Breast epithelium (tissue), 4 donors: ENCODE measurements around the gene CLTRN. TPM values are rescaled to one million over a fixed set of nuclear protein-coding genes. Genes with fewer than 3 reads are reported as not detected.
"Not testable (repeated sequence)": the region's sequence is repeated elsewhere in the genome, so short reads cannot be mapped to it uniquely, and the experiment has no call there.

Experiments
- DNase-seq, 2 donors: peaks; one replicate each; pipeline ENCODE4 v3.0.0-alpha.2; 2019; ENCODE audit warnings: low spot score in 2 of 2
- H3K27ac ChIP-seq, 2 donors: fragments of 200-600 bp; sonication (generic) in 1 of 2; one replicate each; pipeline ENCODE4 v1.5.1; 2016 to 2019; ENCODE audit warnings: mild to moderate bottlenecking in 1 of 2
- H3K27me3 ChIP-seq, 2 donors: fragments of 200-600 bp; sonication (generic) in 1 of 2; one replicate each; pipeline versions ENCODE4 v1.5.1 to v1.6.0; 2017 to 2019; ENCODE audit warnings: control low read depth in 1 of 2, mild to moderate bottlenecking in 1 of 2
- H3K36me3 ChIP-seq: fragments of 200-600 bp; one replicate; pipeline ENCODE4 v1.5.1; 2019
- H3K4me1 ChIP-seq, 2 donors: fragments of 200-600 bp; sonication (generic); one replicate each; pipeline ENCODE4 v1.5.1; 2016 to 2019; ENCODE audit warnings: control low read depth in 1 of 2
- H3K4me3 ChIP-seq, 3 donors: fragments of 200-600 bp; sonication (generic); 1 replicate in 2 of 3; 2 replicates in 1 of 3; pipeline ENCODE4 v1.5.1; 2016 to 2019; ENCODE audit warnings: mild to moderate bottlenecking in 3 of 3, moderate library complexity in 2 of 3
- H3K9me3 ChIP-seq, 2 donors: fragments of 200-600 bp; sonication (generic) in 1 of 2; one replicate each; pipeline ENCODE4 v1.5.1; 2016 to 2019; ENCODE audit warnings: control low read depth in 1 of 2
- POLR2A ChIP-seq: fragments of 450-650 bp; IDR thresholded peaks from one replicate; pipeline ENCODE4 v1.6.1; 2016; ENCODE audit warnings: antibody characterized with exemption, mild to moderate bottlenecking, moderate library complexity
- POLR2AphosphoS5 ChIP-seq, 3 donors: sonication (generic); formaldehyde crosslinking; IDR thresholded peaks; one replicate each; pipeline ENCODE4 v1.6.1; 2017; ENCODE audit warnings: antibody characterized with exemption in 3 of 3
- intact Hi-C: fragments of 100-400 bp; cut with DNase I; formaldehyde crosslinking; loops from one replicate; pipeline ENCODE4 v1.15.1; 2023; ENCODE audit warnings: low total_unique reads
- total RNA-seq, 3 donors: library from RNA; depleted of rRNA; stranded (reverse); fragments of >200 nt; gene quantifications; one replicate each; pipeline ENCODE4 v1.1.0, GENCODE V29; 2016
- TF ChIP-seq, protein P1 (sequence below), 3 donors: fragments of 450-650 bp; IDR thresholded peaks; one replicate each; pipeline ENCODE4 v1.5.1; 2016 to 2017; ENCODE audit warnings: antibody characterized with exemption in 3 of 3, mild to moderate bottlenecking in 3 of 3, moderate library complexity in 3 of 3

The CLTRN gene, protein sequence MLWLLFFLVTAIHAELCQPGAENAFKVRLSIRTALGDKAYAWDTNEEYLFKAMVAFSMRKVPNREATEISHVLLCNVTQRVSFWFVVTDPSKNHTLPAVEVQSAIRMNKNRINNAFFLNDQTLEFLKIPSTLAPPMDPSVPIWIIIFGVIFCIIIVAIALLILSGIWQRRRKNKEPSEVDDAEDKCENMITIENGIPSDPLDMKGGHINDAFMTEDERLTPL
- under 1 TPM in 2 of 3 donors, not detected in 1; 0.59 to 0.98 TPM for total RNA-seq

DNA sequence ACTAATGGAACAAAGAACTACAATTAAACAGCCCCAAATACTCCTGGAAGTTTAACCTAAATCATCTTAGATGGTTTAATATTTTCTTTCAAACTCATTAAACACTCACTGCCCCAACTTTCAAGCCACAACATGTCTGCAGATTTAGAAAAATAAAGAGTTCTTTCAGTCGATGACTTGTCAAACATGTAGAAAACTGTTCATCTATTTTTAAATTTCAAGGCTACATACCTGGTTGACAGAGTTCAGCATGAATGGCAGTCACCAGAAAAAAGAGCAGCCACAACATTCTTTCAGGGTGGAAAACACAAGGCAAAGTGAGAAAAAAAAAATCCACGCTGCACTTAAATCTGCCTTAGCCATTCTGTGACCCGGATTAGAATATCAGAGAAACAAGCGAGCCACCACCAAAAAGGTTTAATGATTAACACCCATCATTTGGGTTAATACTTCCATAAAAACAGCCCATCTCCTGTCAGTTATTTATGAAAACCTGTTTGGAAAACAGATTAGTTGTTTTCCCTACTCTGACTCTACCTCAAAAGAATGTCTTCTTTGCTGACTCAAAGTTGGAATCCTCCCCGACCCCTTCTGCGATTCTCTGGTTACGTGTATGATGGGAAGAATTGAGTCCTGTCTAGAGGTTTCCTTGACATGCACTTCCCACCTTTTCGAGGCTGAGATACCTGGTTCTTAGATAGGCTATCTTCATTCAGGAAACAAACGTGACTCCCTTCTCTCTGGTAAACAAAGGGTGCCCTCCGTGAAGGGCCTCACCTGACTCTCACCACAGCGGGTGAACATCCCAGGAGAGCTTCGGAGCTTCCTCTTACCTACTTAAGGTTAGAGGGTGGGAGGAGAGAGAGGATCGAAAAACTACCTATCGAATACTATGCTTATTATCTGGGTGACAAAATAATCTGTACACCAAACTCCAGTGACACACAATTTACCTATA, at the start of gene CLTRN:
Gene CLTRN, minus strand, starts transcription at position 319 of the 958 bp plus-strand sequence. Its CDS starts 30 bp downstream, at position 289.
- Histone ChIP-seq H3K36me3 (no peaks in the 10 kb centered on the region), H3K4me3 (no peak within 1 kb of the TSS), H3K9me3 (no peaks in the 10 kb centered on the region), H3K27ac (no peak within 1 kb of the TSS), H3K4me1 (no peaks in the 10 kb centered on the region), H3K27me3 (peaks cover 0 to 58% of the 10 kb centered on the region in 2 donors)
- intact Hi-C loops = no loop called here
- DNase-seq = no peak
- TF ChIP-seq, protein P1, sequence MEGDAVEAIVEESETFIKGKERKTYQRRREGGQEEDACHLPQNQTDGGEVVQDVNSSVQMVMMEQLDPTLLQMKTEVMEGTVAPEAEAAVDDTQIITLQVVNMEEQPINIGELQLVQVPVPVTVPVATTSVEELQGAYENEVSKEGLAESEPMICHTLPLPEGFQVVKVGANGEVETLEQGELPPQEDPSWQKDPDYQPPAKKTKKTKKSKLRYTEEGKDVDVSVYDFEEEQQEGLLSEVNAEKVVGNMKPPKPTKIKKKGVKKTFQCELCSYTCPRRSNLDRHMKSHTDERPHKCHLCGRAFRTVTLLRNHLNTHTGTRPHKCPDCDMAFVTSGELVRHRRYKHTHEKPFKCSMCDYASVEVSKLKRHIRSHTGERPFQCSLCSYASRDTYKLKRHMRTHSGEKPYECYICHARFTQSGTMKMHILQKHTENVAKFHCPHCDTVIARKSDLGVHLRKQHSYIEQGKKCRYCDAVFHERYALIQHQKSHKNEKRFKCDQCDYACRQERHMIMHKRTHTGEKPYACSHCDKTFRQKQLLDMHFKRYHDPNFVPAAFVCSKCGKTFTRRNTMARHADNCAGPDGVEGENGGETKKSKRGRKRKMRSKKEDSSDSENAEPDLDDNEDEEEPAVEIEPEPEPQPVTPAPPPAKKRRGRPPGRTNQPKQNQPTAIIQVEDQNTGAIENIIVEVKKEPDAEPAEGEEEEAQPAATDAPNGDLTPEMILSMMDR (IDR thresholded peaks at IDR 0.05) = no peak
- TF ChIP-seq POLR2AphosphoS5 (IDR thresholded peaks at IDR 0.05) (no peak), POLR2A (no peak)

DNA sequence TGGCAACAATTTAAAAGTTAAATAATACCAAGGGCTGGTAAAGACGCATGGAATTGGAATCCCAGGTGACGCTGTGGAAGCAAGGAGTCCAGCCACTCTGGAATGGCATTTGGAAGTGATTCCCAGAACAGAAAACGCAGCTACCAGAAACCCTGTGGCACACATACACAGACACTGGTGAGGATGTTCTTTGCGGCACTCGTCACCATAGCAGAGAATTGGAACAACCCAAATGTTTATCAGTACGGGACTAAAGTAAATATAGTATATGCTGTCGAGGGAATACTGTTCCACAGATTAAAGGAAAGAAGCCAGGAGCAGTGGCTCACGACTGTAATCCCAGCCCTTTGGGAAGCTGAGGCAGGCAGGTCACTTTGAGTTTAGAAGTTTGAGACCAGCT, 39.7 kb upstream of the CLTRN start:
- H3K36me3 ChIP-seq, H3K27ac ChIP-seq, H3K9me3 ChIP-seq, H3K4me1 ChIP-seq, DNase-seq, H3K27me3 ChIP-seq, intact Hi-C loops, H3K4me3 ChIP-seq: not testable (repeated sequence)

GRCh38 chrX:15703809-15704208, 39.2 kb upstream of the CLTRN start:
- DNase-seq, H3K4me1 ChIP-seq, intact Hi-C loops, H3K27ac ChIP-seq, H3K27me3 ChIP-seq, H3K4me3 ChIP-seq, H3K9me3 ChIP-seq, H3K36me3 ChIP-seq: not testable (repeated sequence)

- Histone ChIP-seq H3K4me3 (no peak overlapping the region), H3K4me1 (no peaks in the 10 kb centered on the region), H3K27ac (no peak overlapping the region), H3K36me3 (no peaks in the 10 kb centered on the region), H3K27me3 (no peaks in the 10 kb centered on the region), H3K9me3 (no peaks in the 10 kb centered on the region)
- intact Hi-C loops = no loop called here
- TF ChIP-seq POLR2A (no peak), POLR2AphosphoS5 (IDR thresholded peaks at IDR 0.05) (no peak)
- TF ChIP-seq, protein P1 (IDR thresholded peaks at IDR 0.05) = no peak
- DNase-seq = no peak
Measured at GRCh38 chrX:15702488-15703371, 38.1 kb upstream of the CLTRN start.

- Histone ChIP-seq H3K4me1 (no peaks in the 10 kb centered on the region), H3K4me3 (no peak overlapping the region), H3K27ac (no peak overlapping the region), H3K36me3 (no peaks in the 10 kb centered on the region), H3K9me3 (no peaks in the 10 kb centered on the region), H3K27me3 (no peaks in the 10 kb centered on the region)
- TF ChIP-seq, protein P1 (IDR thresholded peaks at IDR 0.05) = no peak
- no peak for TF ChIP-seq POLR2AphosphoS5 (IDR thresholded peaks at IDR 0.05)
- no peak for TF ChIP-seq POLR2A
- no peak for DNase-seq
- intact Hi-C loops = no loop called here
Measured at GRCh38 chrX:15696516-15696915, 31.9 kb upstream of the CLTRN start.
